Thyroid gland (tissue), 4 donors: Measurements from ENCODE around the gene PTTG1. TPM values are rescaled to one million over a fixed set of nuclear protein-coding genes. Genes with fewer than 3 reads are reported as not detected.

Source experiments
- DNase-seq, 2 donors: peaks; one replicate each; pipeline ENCODE4 v3.0.0-alpha.2; 2019
- H3K27ac ChIP-seq, 3 donors: fragments of 200-600 bp; sonication (generic); 1 replicate in 2 of 3; 2 replicates in 1 of 3; pipeline ENCODE4 v1.5.1; 2016 to 2019; ENCODE audit warnings: mild to moderate bottlenecking in 1 of 3, moderate library complexity in 1 of 3
- H3K27me3 ChIP-seq: fragments of 200-600 bp; sonication (generic); one replicate; pipeline ENCODE4 v1.5.1; 2019
- H3K36me3 ChIP-seq, 2 donors: fragments of 200-600 bp; sonication (generic); one replicate each; pipeline ENCODE4 v1.5.1; 2016 to 2019
- H3K4me1 ChIP-seq, 2 donors: fragments of 200-600 bp; sonication (generic); one replicate each; pipeline ENCODE4 v1.5.1; 2017 to 2019
- H3K4me3 ChIP-seq, 3 donors: fragments of 200-600 bp; sonication (generic); replicated peaks in 1 of 3; 1 replicate in 2 of 3; 2 replicates in 1 of 3; pipeline ENCODE4 v1.5.1; 2016; ENCODE audit warnings: mild to moderate bottlenecking in 1 of 3
- H3K9me3 ChIP-seq: fragments of 200-600 bp; sonication (generic); one replicate; pipeline ENCODE4 v1.5.1; 2017
- CTCF ChIP-seq, 6 experiments: fragments of 200-600 bp in 3 of 6; fragments of 450-650 bp in 3 of 6; sonication (generic) in 3 of 6; IDR thresholded peaks; one replicate each; pipeline ENCODE4 v1.5.1; 2016 to 2019; ENCODE audit warnings: antibody characterized with exemption in 6 of 6, mild to moderate bottlenecking in 2 of 6, inconsistent platforms in 1 of 6, moderate library complexity in 1 of 6
- POLR2A ChIP-seq, 2 donors: fragments of 450-650 bp; IDR thresholded peaks; one replicate each; pipeline ENCODE4 v1.6.1; 2017; ENCODE audit warnings: antibody characterized with exemption in 2 of 2, mild to moderate bottlenecking in 2 of 2, moderate library complexity in 1 of 2
- WGBS, 2 donors: methylation state at CpG; one replicate each; pipeline ENCODE4 v1.1.5; 2017; 5-methylcytosine and 5-hydroxymethylcytosine counted together
- intact Hi-C: fragments of 100-400 bp; cut with DNase I; formaldehyde crosslinking; loops from one replicate; pipeline ENCODE4 v1.15.1; 2023
- total RNA-seq, 4 donors: library from RNA; depleted of rRNA; stranded (reverse); fragments of >200 nt; gene quantifications; one replicate each; pipeline ENCODE4 v1.2.3, GENCODE V29; 2016

Gene PTTG1
- total RNA-seq, 4 donors from 2014 or later: 42.6 to 165 (median 79.4) TPM

- intact Hi-C loops: no loop called here
- H3K27me3 ChIP-seq: no peaks in the 10 kb centered on the region
Measured at GRCh38 chr5:160469156-160470144, 47.8 kb downstream of the PTTG1 start.

GRCh38 chr5:160470437-160471361 is 49.0 kb downstream of the PTTG1 start:
- Histone ChIP-seq H3K36me3 (no peaks in the 10 kb centered on the region), H3K27me3 (no peaks in the 10 kb centered on the region), H3K4me3 (no peak overlapping the region), H3K4me1 (peaks cover 13 to 28% of the 10 kb centered on the region in 2 donors), H3K9me3 (no peaks in the 10 kb centered on the region), H3K27ac (no peak overlapping the region)
- no peak for DNase-seq
- WGBS, 2 donors: 43 to 46% methylated on average over 7 of the region's 7 CpGs
- intact Hi-C loops: no loop called here
- TF ChIP-seq CTCF (IDR thresholded peaks at IDR 0.05): no peak
- TF ChIP-seq POLR2A (IDR thresholded peaks at IDR 0.05): no peak

More at GRCh38 chr5:160469156-160470144, 47.8 kb downstream of the PTTG1 start:
- no peaks in the 10 kb centered on the region for H3K9me3 ChIP-seq
- no peak overlapping the region for H3K4me3 ChIP-seq
- no peak for DNase-seq
- peaks cover 13 to 28% of the 10 kb centered on the region in 2 donors for H3K4me1 ChIP-seq
- no peaks in the 10 kb centered on the region for H3K36me3 ChIP-seq
- H3K27ac ChIP-seq: no peak overlapping the region
- WGBS, 2 donors: 92 to 95% methylated on average over 20 of the region's 20 CpGs
- TF ChIP-seq CTCF (IDR thresholded peaks at IDR 0.05) (no peak), POLR2A (IDR thresholded peaks at IDR 0.05) (no peak)

GRCh38 chr5:160471761-160472160 is 50.1 kb downstream of the PTTG1 start:
- no peaks in the 10 kb centered on the region for H3K27me3 ChIP-seq
- 69 to 98% methylated on average over 2 of the region's 2 CpGs for WGBS, 2 donors
- H3K4me1 ChIP-seq: peaks cover 13 to 28% of the 10 kb centered on the region in 2 donors
- TF ChIP-seq CTCF (IDR thresholded peaks at IDR 0.05): no peak
- no peak for TF ChIP-seq POLR2A (IDR thresholded peaks at IDR 0.05)
- DNase-seq: no peak
- H3K4me3 ChIP-seq: no peak overlapping the region
- H3K9me3 ChIP-seq: no peaks in the 10 kb centered on the region
- no peak overlapping the region for H3K27ac ChIP-seq
- intact Hi-C loops: no loop called here
- H3K36me3 ChIP-seq: no peaks in the 10 kb centered on the region

- Histone ChIP-seq H3K27ac (no peak overlapping the region), H3K4me3 (no peak overlapping the region), H3K9me3 (no peaks in the 10 kb centered on the region), H3K4me1 (peaks cover 9 to 24% of the 10 kb centered on the region in 2 donors), H3K36me3 (no peaks in the 10 kb centered on the region), H3K27me3 (no peaks in the 10 kb centered on the region)
- DNase-seq: no peak
- 95 to 98% methylated on average over 4 of the region's 4 CpGs for WGBS, 2 donors
- intact Hi-C loops: no loop called here
- TF ChIP-seq CTCF (IDR thresholded peaks at IDR 0.05) (no peak), POLR2A (IDR thresholded peaks at IDR 0.05) (no peak)
Measured at GRCh38 chr5:160472482-160472881, 50.8 kb downstream of the PTTG1 start.
